ENCODE results near the gene NCOA3.

The NCOA3 gene

DNA sequence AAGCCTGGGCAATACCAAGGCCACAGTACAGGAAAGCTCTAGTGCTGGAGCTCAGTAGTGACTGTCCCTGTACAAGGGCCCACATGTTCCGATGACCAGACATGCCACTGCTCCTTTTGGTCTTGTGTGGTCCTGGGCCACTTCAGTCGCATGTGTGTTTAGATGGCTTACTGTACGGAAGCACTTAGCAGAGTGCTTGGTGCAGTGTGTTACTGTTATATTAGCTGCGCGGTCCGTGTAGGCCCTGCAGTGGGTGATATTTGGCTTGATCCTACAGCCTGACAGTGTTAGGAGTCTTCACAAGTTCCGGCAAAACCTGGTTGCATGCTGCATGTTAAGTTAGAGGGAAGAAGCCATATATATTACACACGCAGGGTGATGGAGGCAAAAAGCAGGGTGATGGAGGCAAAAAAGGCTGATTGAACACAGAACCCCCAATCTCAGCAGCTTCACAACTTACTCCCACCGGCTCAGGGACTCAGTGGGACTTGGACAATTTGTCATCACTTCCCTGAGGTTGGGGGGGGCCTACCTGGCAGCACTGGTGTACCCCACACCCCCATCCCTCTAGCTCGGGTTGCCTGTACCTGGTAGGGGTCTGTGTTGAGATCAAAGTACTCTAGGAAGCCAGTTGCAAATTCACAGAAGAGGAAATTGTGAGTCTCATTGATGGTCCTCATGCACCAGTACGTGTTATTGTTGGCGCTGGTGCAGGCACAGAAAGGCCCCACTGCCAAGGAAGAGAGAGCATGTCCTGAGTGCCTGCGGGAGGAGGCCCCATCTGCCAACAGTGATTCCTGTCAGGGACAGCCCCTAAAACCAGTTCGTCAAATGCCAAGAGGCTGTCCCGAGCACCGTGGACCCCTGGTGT is 161.0 kb downstream of the NCOA3 start:
- no peak for DNase-seq
- TF ChIP-seq POLR2A (IDR thresholded peaks at IDR 0.05; ENCODE audit: low read length) (no peak), GATA1 (IDR thresholded peaks at IDR 0.05; ENCODE audit: low read depth, low read length) (no peak)

DNA sequence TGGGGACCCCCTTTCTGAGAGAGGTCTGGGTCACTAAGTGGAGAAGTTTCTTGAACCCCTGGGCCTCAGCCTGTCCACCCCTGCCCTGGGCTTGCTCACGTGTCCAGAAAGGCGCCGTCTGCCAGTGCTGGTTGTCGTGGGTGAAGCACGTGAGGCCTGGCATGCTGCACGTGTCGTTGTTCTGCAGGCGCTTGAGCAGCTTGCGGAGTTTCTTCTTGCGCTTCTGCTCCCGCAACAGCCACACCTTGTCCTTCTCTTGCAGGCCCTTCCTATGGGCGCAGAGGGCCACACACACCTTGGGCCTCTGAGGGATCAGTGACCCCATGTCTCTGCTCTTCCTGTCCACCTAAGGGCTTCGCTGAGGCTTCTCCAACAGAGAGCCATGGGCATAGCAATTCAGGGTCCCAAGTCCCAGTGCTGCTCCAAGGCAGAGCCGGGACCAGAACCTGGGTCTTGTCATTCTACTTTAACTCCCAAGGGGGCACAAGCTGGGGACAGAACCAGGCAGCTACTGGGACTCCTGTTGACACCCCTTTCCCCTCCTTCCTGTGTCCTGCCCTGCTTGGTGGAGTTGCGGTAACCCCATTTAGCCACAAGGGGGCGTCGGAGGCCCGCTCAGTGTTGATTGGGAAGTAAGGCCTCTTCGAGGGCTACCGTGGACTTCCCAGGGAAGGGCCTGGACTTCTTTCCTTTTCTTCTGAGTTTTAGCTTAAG is 161.8 kb downstream of the NCOA3 start:
- DNase-seq: peak; percentile 63 to 82
- TF ChIP-seq GATA1 (IDR thresholded peaks at IDR 0.05; ENCODE audit: low read depth, low read length) (no peak), POLR2A (IDR thresholded peaks at IDR 0.05; ENCODE audit: low read length) (no peak)

DNA sequence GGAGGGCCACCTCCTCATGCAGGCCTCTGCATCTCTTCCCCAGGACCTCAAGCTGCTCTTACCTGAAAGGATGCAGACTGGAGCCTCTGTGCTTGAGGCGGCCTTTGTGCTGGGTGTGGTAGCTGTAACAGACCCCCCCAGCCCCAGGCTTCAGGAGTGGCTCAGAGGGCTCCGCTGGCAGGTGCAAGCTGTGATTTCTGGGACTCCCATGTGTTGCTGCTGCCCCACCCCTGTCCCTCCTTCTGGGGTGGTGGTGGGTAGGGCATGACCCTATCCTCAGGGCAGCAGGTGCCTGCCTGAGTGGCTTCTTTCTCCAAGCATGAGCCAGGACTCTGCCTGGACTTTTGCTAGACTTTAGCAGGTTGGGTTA is 162.4 kb downstream of the NCOA3 start:
- TF ChIP-seq POLR2A (IDR thresholded peaks at IDR 0.05; ENCODE audit: low read length) (no peak), GATA1 (IDR thresholded peaks at IDR 0.05; ENCODE audit: low read depth, low read length) (no peak)
- DNase-seq: no peak

DNA sequence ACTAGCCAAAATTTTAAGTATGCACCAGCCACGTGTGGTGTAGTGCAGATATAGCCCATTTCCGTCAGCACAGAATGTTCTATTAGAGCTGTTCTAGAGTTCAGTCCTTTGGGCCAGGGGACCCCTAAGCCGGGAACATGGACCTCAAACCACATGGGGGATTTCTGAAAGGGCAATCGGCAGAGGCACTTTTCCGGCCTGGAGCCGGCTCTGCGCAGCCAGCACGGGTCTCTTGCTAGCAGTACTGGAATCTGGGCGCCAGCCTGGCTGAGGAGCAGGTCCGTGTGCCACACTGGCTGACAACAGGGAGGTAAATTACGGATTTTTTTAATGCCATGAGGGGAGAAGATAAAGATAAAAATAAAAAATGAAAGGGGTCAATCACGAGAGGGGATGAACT is 163.1 kb downstream of the NCOA3 start:
- DNase-seq: no peak
- TF ChIP-seq GATA1 (IDR thresholded peaks at IDR 0.05; ENCODE audit: low read depth, low read length): no peak

DNA sequence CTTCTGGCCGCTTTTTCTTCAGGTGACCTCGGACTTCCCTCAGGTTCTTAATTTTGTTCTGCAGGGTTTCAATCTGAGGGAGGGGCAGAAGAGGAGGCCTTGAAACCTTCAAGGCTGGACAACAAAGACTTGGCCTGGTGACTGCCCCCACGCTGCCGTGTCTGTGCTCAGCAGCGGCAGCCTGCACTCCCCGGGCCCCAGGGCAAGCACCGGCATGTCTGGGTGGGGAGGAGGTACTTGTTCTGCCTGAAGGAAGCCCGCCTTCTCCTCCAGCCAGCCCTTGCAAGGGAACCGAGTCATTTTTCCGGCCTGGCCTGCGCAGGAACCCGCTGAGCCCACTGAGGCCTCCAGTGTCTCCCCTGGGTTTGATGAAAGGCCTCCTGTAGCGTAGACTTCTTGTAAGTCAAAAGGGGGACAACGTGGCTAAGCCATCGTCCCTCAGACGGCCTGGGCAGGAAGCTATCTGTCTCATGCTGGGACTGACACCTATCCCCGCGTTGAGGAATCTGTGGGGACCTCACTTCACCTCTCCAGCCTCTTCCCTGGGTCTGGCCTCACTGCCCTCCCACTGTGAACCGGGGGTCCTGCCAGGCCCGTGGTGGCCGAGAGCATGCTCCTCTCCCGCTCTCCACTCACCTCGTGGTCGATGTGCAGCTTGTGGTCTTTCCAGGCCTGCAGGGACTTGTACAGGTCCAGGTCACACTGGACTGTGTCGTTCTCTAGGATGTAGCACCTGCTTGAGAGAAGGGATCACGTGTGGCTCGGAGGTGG is 163.7 kb downstream of the NCOA3 start:
- TF ChIP-seq GATA1 (IDR thresholded peaks at IDR 0.05; ENCODE audit: low read depth, low read length) (no peak), POLR2A (IDR thresholded peaks at IDR 0.05; ENCODE audit: low read length) (no peak)

DNA sequence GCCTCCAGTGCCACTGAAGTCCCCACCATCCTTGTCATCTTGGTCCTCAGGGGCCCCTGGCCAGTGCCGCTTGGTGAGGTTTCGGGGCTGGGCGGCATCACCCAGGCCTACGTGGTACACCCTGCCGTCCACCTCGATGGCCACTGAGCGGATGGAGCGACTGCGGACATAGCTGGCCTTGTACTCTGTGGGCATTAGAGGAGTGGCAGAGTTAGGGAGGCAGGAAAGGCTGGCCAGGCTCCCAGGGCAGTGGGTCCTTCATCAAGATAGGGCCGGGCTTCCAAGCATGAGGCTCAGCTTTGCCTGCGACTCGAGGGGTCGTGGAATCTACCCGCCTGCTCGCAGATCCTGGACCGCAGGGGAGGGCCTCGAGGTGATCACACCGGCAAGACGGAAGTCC is 164.6 kb downstream of the NCOA3 start:
- no peak for TF ChIP-seq POLR2A (IDR thresholded peaks at IDR 0.05; ENCODE audit: low read length)
- TF ChIP-seq GATA1 (IDR thresholded peaks at IDR 0.05; ENCODE audit: low read depth, low read length): no peak
- no peak for DNase-seq

More for the DNA sequence above, 163.7 kb downstream of the NCOA3 start:
- no peak for DNase-seq

DNA sequence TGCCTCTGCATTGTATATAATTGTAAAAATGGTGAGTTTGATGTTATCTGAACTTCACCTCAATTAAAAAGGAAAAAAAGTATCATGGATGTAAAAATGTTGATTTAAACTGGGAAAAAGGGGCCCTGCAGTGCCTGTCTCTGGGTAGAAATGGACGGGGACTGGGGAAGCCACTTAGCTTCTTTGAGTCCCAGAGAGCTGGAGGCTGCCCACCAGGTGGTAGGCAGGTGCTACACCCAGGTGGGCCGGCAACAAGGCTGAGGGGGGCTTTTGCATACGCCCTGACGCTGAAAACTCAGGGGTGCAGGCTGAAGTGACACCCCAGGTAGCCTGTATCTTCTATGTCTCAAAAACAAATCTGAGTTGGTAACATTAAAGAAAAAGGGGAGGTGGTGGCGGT is 165.4 kb downstream of the NCOA3 start:
- no peak for DNase-seq
- TF ChIP-seq POLR2A (IDR thresholded peaks at IDR 0.05; ENCODE audit: low read length): no peak
- no peak for TF ChIP-seq GATA1 (IDR thresholded peaks at IDR 0.05; ENCODE audit: low read depth, low read length)

DNA sequence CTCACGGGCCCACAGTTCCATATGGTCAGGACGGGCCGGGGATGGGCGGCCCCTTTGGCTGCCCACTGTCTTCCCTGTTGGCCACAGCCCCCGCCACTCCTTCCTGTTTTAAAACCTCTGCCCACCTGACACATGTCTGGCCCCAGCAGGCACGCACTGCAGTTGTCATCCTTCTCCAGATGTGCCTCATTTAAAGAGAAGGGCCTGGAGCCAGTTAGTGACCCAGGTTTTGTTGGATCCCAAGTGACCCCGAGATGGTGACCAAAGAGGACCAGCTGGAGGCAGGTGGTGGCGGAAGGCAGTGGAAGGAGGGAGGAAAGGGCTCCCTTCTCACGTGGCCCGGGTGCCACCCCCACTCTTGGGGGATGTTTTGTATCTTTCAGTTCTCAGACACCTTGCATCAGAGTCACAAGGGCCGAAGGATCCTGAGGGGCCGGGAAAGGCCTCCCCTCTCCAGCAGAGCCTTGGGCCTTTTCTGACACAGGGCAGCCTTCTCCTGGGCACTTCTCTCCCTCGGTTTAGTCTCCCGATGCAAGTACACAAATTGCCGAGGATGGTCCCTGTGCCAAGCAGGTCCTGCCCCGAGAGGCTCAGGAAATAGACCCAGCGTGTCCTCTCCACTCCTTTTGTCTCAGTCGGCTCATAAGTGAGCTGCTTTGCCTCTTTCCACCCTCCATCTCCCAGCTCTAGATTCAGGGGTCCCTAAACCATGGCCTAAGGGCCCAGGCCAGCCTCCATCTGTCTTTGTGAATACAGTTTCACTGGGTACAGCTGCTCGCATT is 166.0 kb downstream of the NCOA3 start:
- TF ChIP-seq GATA1 (IDR thresholded peaks at IDR 0.05; ENCODE audit: low read depth, low read length): no peak
- TF ChIP-seq POLR2A (IDR thresholded peaks at IDR 0.05; ENCODE audit: low read length): no peak
- no peak for DNase-seq

DNA sequence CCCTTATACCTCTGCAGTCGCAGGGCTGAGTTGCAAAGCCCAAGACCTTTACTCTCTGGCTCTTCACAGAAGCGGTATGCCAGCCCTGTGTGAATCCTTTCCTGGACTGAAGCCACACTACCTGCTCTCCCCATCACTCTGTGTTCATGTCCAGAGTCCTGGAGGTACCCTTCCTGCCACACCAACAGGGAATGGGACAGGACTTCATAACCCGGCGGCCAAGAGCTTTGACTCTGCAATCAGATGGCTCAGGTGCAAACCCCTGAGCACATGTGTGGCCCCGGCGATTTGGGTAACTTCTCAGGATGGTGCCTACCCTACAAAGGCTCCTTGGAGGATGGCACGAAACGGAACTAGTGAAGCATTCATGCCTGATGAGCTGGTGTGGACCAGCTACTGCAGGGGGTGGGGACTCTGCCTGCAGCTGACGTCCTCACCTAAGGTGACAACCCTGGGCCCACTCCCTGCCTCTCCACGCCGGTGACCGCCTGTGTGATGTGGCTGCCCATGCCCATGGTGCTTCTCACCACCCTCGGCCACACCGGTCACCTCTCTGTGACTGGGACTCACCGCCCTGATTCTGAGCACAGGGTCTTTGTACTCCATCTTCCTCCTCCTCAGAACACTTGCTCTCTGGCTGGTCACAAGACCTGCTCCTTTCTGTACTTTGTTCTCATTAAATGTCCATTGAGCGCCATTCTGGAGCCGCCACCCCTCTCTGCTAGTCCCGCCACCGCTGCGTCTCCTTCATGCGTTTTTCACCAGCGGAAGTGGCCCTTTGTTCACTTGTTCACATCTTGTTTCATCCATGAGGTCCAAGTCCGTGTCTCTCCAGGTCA is 166.8 kb downstream of the NCOA3 start:
- no peak for DNase-seq
- TF ChIP-seq POLR2A (IDR thresholded peaks at IDR 0.05; ENCODE audit: low read length): no peak
- TF ChIP-seq GATA1 (IDR thresholded peaks at IDR 0.05; ENCODE audit: low read depth, low read length): no peak

DNA sequence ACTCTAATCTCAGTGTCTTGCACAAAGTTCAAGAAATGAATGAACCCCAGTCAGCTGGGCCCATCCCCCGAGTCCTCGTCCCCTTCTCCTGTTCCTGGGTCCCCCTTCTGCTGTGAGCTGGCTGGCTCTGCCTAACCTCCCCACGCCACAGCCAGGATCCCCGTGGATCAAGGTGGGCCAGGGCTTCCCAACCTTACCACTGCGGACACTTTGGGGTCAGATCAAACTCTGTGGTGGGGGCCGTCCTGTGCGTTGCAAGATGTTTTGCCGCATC is 167.4 kb downstream of the NCOA3 start:
- DNase-seq: no peak
- TF ChIP-seq GATA1 (IDR thresholded peaks at IDR 0.05; ENCODE audit: low read depth, low read length): no peak
- no peak for TF ChIP-seq POLR2A (IDR thresholded peaks at IDR 0.05; ENCODE audit: low read length)

DNA sequence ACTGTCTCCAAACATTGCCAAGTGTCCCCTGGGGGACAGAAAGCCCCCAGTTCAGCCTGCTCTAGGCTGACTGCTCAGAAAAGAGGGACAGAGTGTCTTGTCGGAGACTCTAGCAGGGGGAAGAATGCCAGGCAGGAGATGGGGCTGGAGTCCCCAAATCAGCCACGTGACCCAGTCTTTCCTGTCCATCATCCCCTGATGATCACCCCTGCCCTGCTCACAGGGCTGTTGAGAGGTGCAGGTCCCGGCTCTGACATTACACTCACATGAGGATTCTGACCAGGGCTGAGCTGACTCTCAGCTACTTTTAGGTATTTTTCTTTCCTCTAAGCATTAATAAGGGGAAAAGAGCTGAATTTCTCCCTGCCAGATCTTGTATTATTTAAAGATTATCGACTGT is 167.8 kb downstream of the NCOA3 start:
- DNase-seq: no peak
- TF ChIP-seq GATA1 (IDR thresholded peaks at IDR 0.05; ENCODE audit: low read depth, low read length): no peak
- TF ChIP-seq POLR2A (IDR thresholded peaks at IDR 0.05; ENCODE audit: low read length): no peak

DNA sequence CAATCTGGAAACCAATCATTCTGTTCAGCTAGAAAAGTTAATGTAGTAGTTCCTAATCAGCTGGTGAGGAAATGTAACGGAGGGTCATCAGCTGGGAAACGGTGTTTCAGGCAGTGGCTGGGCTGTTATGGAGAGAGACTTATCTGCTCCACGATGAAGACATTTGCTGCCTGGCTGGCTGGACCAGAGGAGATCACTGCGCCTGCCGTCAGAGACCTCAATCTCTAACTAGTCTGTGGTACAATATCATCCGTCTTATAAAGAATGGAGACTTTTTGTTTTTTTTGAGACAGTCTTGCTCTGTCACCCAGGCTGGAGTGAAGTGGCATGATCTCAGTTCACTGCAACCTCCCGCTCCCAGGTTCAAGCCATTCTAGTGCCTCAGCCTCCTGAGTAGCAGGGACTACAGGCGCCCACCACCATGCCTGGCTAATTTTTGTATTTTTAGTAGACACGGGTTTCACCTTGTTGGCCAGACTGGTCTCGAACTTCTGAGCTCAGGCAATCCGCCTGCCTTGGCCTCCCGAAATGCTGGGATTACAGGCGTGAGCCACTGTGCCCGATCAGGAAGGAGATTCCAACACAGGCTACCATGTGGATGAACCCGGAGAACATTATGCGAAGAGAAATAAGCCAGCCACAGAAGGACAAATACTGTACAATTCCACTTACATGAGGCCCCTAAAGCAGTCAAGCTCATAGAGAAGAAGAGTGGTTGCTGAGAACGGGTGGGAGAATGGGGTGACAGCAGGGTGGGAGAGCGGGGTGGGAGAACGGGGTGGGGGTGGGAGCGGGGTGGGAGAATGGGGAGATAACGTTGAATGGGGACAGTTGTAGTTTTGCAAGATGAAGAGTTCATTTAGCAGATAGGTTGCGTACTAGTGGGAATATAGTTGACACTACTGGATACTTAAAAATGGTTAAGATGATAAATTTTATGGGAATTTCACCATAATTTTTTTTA is 168.5 kb downstream of the NCOA3 start:
- DNase-seq: no peak
- no peak for TF ChIP-seq POLR2A (IDR thresholded peaks at IDR 0.05; ENCODE audit: low read length)
- no peak for TF ChIP-seq GATA1 (IDR thresholded peaks at IDR 0.05; ENCODE audit: low read depth, low read length)
